GM12878 (cell line): ENCODE measurements around the gene POU2F3. TPM values are rescaled to one million over a fixed set of nuclear protein-coding genes. Genes with fewer than 3 reads are reported as not detected.

Experiments used
- ATAC-seq: fragments of 200-7000 bp; cut with Tn5 transposase; 3 replicates; pipeline ENCODE4 v1.9.1; 2020; ENCODE audit warnings: mild to moderate bottlenecking, moderate library complexity
- BruUV-seq: library from RNA; stranded (reverse); fragments of 400-500 nt; replicated peaks from 2 replicates; lab custom pipeline; 2021; lab: Mats Ljungman, UMichigan
- CTCF ChIA-PET: fragments of 300-600 bp; sonication (Branson Sonifier 250); formaldehyde crosslinking; extraction: SDS; loops from one replicate; lab custom pipeline; 2021; ENCODE audit warnings: inconsistent platforms; lab: Yijun Ruan, JAX
- POLR2A ChIA-PET: fragments of 350-600 bp; formaldehyde crosslinking; extraction: SDS; loops from one replicate; lab custom pipeline; 2021; ENCODE audit warnings: inconsistent platforms; lab: Charles Lee
- RAD21 ChIA-PET: fragments of 300-600 bp; sonication (Branson Sonifier 250); formaldehyde crosslinking; loops from one replicate; lab custom pipeline; 2023; ENCODE audit warnings: antibody characterized with exemption; ENCODE audit not compliant: unreplicated experiment; lab: Charles Lee
- SMC1A ChIA-PET: fragments of 300-600 bp; sonication (Branson Sonifier 250); formaldehyde crosslinking; loops from one replicate; lab custom pipeline; 2023; ENCODE audit not compliant: unreplicated experiment, uncharacterized antibody; lab: Charles Lee
- DNase-seq: peaks from one replicate; pipeline ENCODE4 v3.0.0-alpha.2; 2011; ENCODE audit warnings: low read depth, low spot score
- FAIRE-seq: peaks from 3 replicates; lab custom pipeline; 2011; peaks lifted over from hg19 to GRCh38; lab: Jason Lieb, UNC
- H2AFZ ChIP-seq: 2 replicates; pipeline ENCODE4 v1.6.0; 2011; ENCODE audit warnings: low read depth, low read length, control low read depth; ENCODE audit not compliant: control insufficient read depth
- H3K27ac ChIP-seq: 2 replicates; pipeline ENCODE4 v1.5.1; 2011; ENCODE audit warnings: control low read depth; ENCODE audit not compliant: control insufficient read depth, insufficient read depth
- H3K27me3 ChIP-seq, 2 experiments: replicated peaks in 1 of 2; 2 replicates each; pipeline versions ENCODE4 v1.6.0 to v1.6.1; 2011; ENCODE audit warnings: low read length in 1 of 2; ENCODE audit not compliant: control insufficient read depth in 2 of 2, insufficient read depth in 2 of 2
- H3K36me3 ChIP-seq, 2 experiments: 2 replicates each; pipeline ENCODE4 v1.5.1; 2011; ENCODE audit warnings: low read length in 1 of 2; ENCODE audit not compliant: control insufficient read depth in 2 of 2, insufficient read depth in 2 of 2
- H3K4me1 ChIP-seq: 2 replicates; pipeline ENCODE4 v1.6.1; 2011; ENCODE audit warnings: mild to moderate bottlenecking, low read length, moderate library complexity, mixed read lengths; ENCODE audit not compliant: control insufficient read depth, insufficient read depth
- H3K4me2 ChIP-seq: 2 replicates; pipeline ENCODE4 v1.6.0; 2011; ENCODE audit warnings: control low read depth; ENCODE audit not compliant: control insufficient read depth, insufficient read depth
- H3K4me3 ChIP-seq: fragments of 200-600 bp; sonication (generic); 2 replicates; pipeline ENCODE4 v1.5.1; 2016
- H3K79me2 ChIP-seq: 2 replicates; pipeline ENCODE4 v1.6.0; 2011; ENCODE audit warnings: low read length; ENCODE audit not compliant: control insufficient read depth, insufficient read depth
- H3K9ac ChIP-seq: 2 replicates; pipeline ENCODE4 v1.8.0; 2011; ENCODE audit warnings: low read length, control low read depth, mixed read lengths; ENCODE audit not compliant: control insufficient read depth, insufficient read depth
- H3K9me3 ChIP-seq: replicated peaks from 3 replicates; pipeline ENCODE4 v1.5.1; 2011; ENCODE audit warnings: mild to moderate bottlenecking, low read length; ENCODE audit not compliant: control insufficient read depth, insufficient read depth
- H4K20me1 ChIP-seq: 2 replicates; pipeline ENCODE4 v1.6.0; 2011; ENCODE audit not compliant: control insufficient read depth, insufficient read depth
- ATF2 ChIP-seq: IDR thresholded peaks from 2 replicates; pipeline ENCODE4 v1.6.1; 2012; ENCODE audit warnings: low read length, inconsistent platforms
- HDAC2 ChIP-seq: fragments of 200-600 bp; sonication (generic); IDR thresholded peaks from 2 replicates; pipeline ENCODE4 v1.6.1; 2017
- HDAC6 ChIP-seq: fragments of 200-600 bp; sonication (generic); IDR thresholded peaks from one replicate; pipeline ENCODE4 v1.8.0; 2017; ENCODE audit warnings: antibody characterized with exemption; ENCODE audit not compliant: unreplicated experiment
- IRF5 ChIP-seq: fragments of 450-650 bp; IDR thresholded peaks from 2 replicates; pipeline ENCODE4 v1.6.1; 2017; ENCODE audit warnings: borderline replicate concordance
- KLF5 ChIP-seq: fragments of 450-650 bp; IDR thresholded peaks from 2 replicates; pipeline ENCODE4 v1.6.1; 2014; ENCODE audit warnings: mild to moderate bottlenecking; ENCODE audit not compliant: partially characterized antibody
- MAX ChIP-seq: IDR thresholded peaks from 2 replicates; pipeline ENCODE4 v1.6.1; 2012; ENCODE audit warnings: low read depth, low read length, improper control_type of control experiment
- MXI1 ChIP-seq: fragments of 150-350 bp; IDR thresholded peaks from 2 replicates; pipeline ENCODE4 v1.6.1; 2011; ENCODE audit warnings: low read depth, mild to moderate bottlenecking, inconsistent platforms, low read length, improper control_type of control experiment
- NR2C1 ChIP-seq: fragments of 450-650 bp; IDR thresholded peaks from 2 replicates; pipeline ENCODE4 v1.6.1; 2017; ENCODE audit warnings: antibody characterized with exemption, mild to moderate bottlenecking, moderate library complexity
- PKNOX1 ChIP-seq: fragments of 450-650 bp; IDR thresholded peaks from 2 replicates; pipeline ENCODE4 v1.6.1; 2016; ENCODE audit warnings: mild to moderate bottlenecking
- SIN3A ChIP-seq: IDR thresholded peaks from 2 replicates; pipeline ENCODE4 v1.6.1; 2012; ENCODE audit warnings: low read depth, low read length, improper control_type of control experiment
- ZBTB11 ChIP-seq: fragments of 450-650 bp; formaldehyde crosslinking; IDR thresholded peaks from 2 replicates; pipeline ENCODE4 v1.5.0; 2022; ENCODE audit warnings: mild to moderate bottlenecking, missing genetic modification characterization
- WGBS: methylation state at CpG from one replicate; pipeline ENCODE4 v1.1.6; 2016; ENCODE audit warnings: low lambda C conversion rate; ENCODE audit not compliant: insufficient replicate concordance, insufficient coverage; ENCODE audit errors: missing lambda C conversion rate; 5-methylcytosine and 5-hydroxymethylcytosine counted together
- in situ Hi-C: fragments of 300-500 bp; cut with MboI; formaldehyde crosslinking; loops from 9 replicates; pipeline ENCODE4 v1.14.3; 2018; ENCODE audit warnings: mixed read lengths
- intact Hi-C: fragments of 100-400 bp; cut with micrococcal nuclease; formaldehyde crosslinking; loops from one replicate; pipeline ENCODE4 v1.14.2; 2022; ENCODE audit not compliant: unreplicated experiment
- polyA plus RNA-seq, 11 experiments: library from polyadenylated mRNA; depleted of rRNA in 4 of 11; unstranded in 6 of 11; stranded (reverse) in 5 of 11; fragments of >200 nt; fragmentation: Nextera tagmentation in 4 of 11; fragmentation: Illumina TruSeq in 1 of 11; extraction: Ambion mirVana in 4 of 11; extraction: Trizol in 1 of 11; gene quantifications; 1 replicate in 1 of 11; 2 replicates in 10 of 11; pipeline versions ENCODE4 v1.2.1 to v1.2.3, GENCODE V29; 2011 to 2016; ENCODE audit warnings: inconsistent platforms in 2 of 11, missing spikeins in 2 of 11, low read depth in 1 of 11
- total RNA-seq, 4 experiments: library from RNA; depleted of rRNA in 3 of 4; stranded (reverse); fragments of >200 nt in 3 of 4; fragmentation: Illumina TruSeq in 1 of 4; extraction: Trizol in 1 of 4; gene quantifications; 2 replicates each; pipeline versions ENCODE4 v1.2.1 to v1.2.3, GENCODE V29; 2013 to 2021

Gene POU2F3
- total and polyA plus RNA-seq, 10 of the 15 experiments (the other 5 are each of a cell fraction or from before 2014, with no cell fraction given) = 0.09 to 4.4 (median 0.33) TPM

GRCh38 chr11:120308081-120308480 lies 68.1 kb downstream of the POU2F3 start:
- no peaks in the 10 kb centered on the region for H3K79me2 ChIP-seq
- H2AFZ ChIP-seq = no peak overlapping the region
- H3K4me2 ChIP-seq = no peak overlapping the region
- ATAC-seq = no peak
- CTCF ChIA-PET = interaction anchor here (19.8 kb wide), 1 partner anchor 77 kb away, joined by 783 read pairs; the partner anchor contains the start of gene POU2F3
- SMC1A ChIA-PET = interaction anchor here (1.2 kb wide), 1 partner anchor 73 kb away, joined by 3 read pairs; no protein-coding TSS in a partner anchor
- no peak for FAIRE-seq
- H3K4me1 ChIP-seq = peaks cover 7% of the 10 kb centered on the region
- peaks cover 0 to 3% of the 10 kb centered on the region in 2 experiments; a peak in 1 of 4 replicates for H3K27me3 ChIP-seq
- BruUV-seq = no TSS peak
- 36% methylated on average over 7 of the region's 7 CpGs for WGBS
- no peak overlapping the region for H3K9ac ChIP-seq
- RAD21 ChIA-PET = interaction anchor here (1.2 kb wide), 1 partner anchor 72 kb away, joined by 5 read pairs; no protein-coding TSS in a partner anchor
- no peak for DNase-seq
- H3K36me3 ChIP-seq = no peaks in the 10 kb centered on the region
- H3K27ac ChIP-seq = no peak overlapping the region
- no peak overlapping the region for H3K4me3 ChIP-seq
- in situ Hi-C loops (no loop called here), intact Hi-C loops (no loop called here)
- POLR2A ChIA-PET = no interaction called here
- no peaks in the 10 kb centered on the region for H3K9me3 ChIP-seq
- no peaks in the 10 kb centered on the region for H4K20me1 ChIP-seq
- no peak for TF ChIP-seq IRF5
- TF ChIP-seq ZBTB11 (CRISPR knock-in tag) = no peak
- TF ChIP-seq ATF2 = no peak
- no peak for TF ChIP-seq MAX
- no peak for TF ChIP-seq HDAC6
- TF ChIP-seq MXI1 = no peak
- no peak for TF ChIP-seq SIN3A
- no peak for TF ChIP-seq PKNOX1
- TF ChIP-seq NR2C1 = no peak
- no peak for TF ChIP-seq HDAC2
- TF ChIP-seq KLF5 = no peak
